Measurements from ENCODE around the gene IFNA4. TPM values are rescaled to one million over a fixed set of nuclear protein-coding genes. Genes with fewer than 3 reads are reported as not detected.
"Not testable (repeated sequence)": the region's sequence is repeated elsewhere in the genome, so short reads cannot be mapped to it uniquely, and the experiment has no call there.

IFNA4 gene
- not detected for polyA plus RNA-seq (ENCODE audit: insufficient read length in 4 of 4)

GRCh38 chr9:21187487-21187886 is at the start of gene IFNA4:
TSS of gene IFNA4 (minus strand) at chr9:21187587. CDS start at chr9:21187531, 56 bp downstream.
- not testable (repeated sequence) for DNase-seq (ENCODE audit: low read depth in 4 of 4, low spot score in 3 of 4)

- DNase-seq (ENCODE audit: low read depth in 4 of 4, low spot score in 3 of 4): not testable (repeated sequence)
Observed at GRCh38 chr9:21236360-21236714, 49.0 kb upstream of the IFNA4 start.

GRCh38 chr9:21235468-21236359 is 48.3 kb upstream of the IFNA4 start:
- DNase-seq (ENCODE audit: low read depth in 4 of 4, low spot score in 3 of 4): not testable (repeated sequence)

GRCh38 chr9:21234153-21234687 is 46.8 kb upstream of the IFNA4 start:
- no peak for DNase-seq (ENCODE audit: low read depth in 4 of 4, low spot score in 3 of 4)

- DNase-seq (ENCODE audit: low read depth in 4 of 4, low spot score in 3 of 4): no peak
Observed at GRCh38 chr9:21233258-21233657, 45.9 kb upstream of the IFNA4 start.

- DNase-seq (ENCODE audit: low read depth in 4 of 4, low spot score in 3 of 4): no peak
Observed at GRCh38 chr9:21228122-21228521, 40.7 kb upstream of the IFNA4 start, which contains the start of gene IFNA17. TSS of gene IFNA17 (minus strand) at chr9:21228222. CDS start at chr9:21228173, 49 bp downstream.

GRCh38 chr9:21217211-21217610 is 29.8 kb upstream of the IFNA4 start, which contains the start of gene IFNA16:
TSS of gene IFNA16 (minus strand) at chr9:21217311. CDS start at chr9:21217305, 6 bp downstream.
- not testable (repeated sequence) for DNase-seq (ENCODE audit: low read depth in 4 of 4, low spot score in 3 of 4)

GRCh38 chr9:21213411-21214326 is 26.3 kb upstream of the IFNA4 start:
- not testable (repeated sequence) for DNase-seq (ENCODE audit: low read depth in 4 of 4, low spot score in 3 of 4)

GRCh38 chr9:21212160-21212559 is 24.8 kb upstream of the IFNA4 start:
- DNase-seq (ENCODE audit: low read depth in 4 of 4, low spot score in 3 of 4): not testable (repeated sequence)

GRCh38 chr9:21210782-21211181 is 23.4 kb upstream of the IFNA4 start:
- DNase-seq (ENCODE audit: low read depth in 4 of 4, low spot score in 3 of 4): not testable (repeated sequence)

GRCh38 chr9:21210311-21210710 is 22.9 kb upstream of the IFNA4 start:
- DNase-seq (ENCODE audit: low read depth in 4 of 4, low spot score in 3 of 4): no peak

GRCh38 chr9:21207043-21207442 is 19.7 kb upstream of the IFNA4 start, which contains the start of gene IFNA10:
TSS of gene IFNA10 (minus strand) at chr9:21207143. CDS start at chr9:21207097, 46 bp downstream.
- not testable (repeated sequence) for DNase-seq (ENCODE audit: low read depth in 4 of 4, low spot score in 3 of 4)

GRCh38 chr9:21205204-21205603 is 17.8 kb upstream of the IFNA4 start:
- no peak for DNase-seq (ENCODE audit: low read depth in 4 of 4, low spot score in 3 of 4)

- DNase-seq (ENCODE audit: low read depth in 4 of 4, low spot score in 3 of 4): not testable (repeated sequence)
Observed at GRCh38 chr9:21202105-21202504, 14.7 kb upstream of the IFNA4 start, which contains the start of gene IFNA7. TSS of gene IFNA7 (minus strand) at chr9:21202205. CDS start at chr9:21202165, 40 bp downstream.

GRCh38 chr9:21194867-21195776 is 7.7 kb upstream of the IFNA4 start:
- DNase-seq (ENCODE audit: low read depth in 4 of 4, low spot score in 3 of 4): not testable (repeated sequence)

GRCh38 chr9:21182810-21183736 is 4.3 kb downstream of the IFNA4 start:
- not testable (repeated sequence) for DNase-seq (ENCODE audit: low read depth in 4 of 4, low spot score in 3 of 4)

GRCh38 chr9:21174671-21175070 is 12.7 kb downstream of the IFNA4 start:
- DNase-seq (ENCODE audit: low read depth in 4 of 4, low spot score in 3 of 4): no peak

GRCh38 chr9:21172156-21172555 is 15.2 kb downstream of the IFNA4 start:
- DNase-seq (ENCODE audit: low read depth in 4 of 4, low spot score in 3 of 4): no peak
